Neural cell (in vitro differentiated cells): ENCODE measurements around the gene PAXIP1.

Source experiments
- EZH2 ChIP-seq: fragments of 200-600, 300-800 bp; shearing (Covaris generic), sonication (generic); IDR thresholded peaks from 2 replicates; pipeline ENCODE4 v1.6.1; 2014; ENCODE audit warnings: antibody characterized with exemption, low read length, borderline replicate concordance, mild to moderate bottlenecking; ENCODE audit not compliant: insufficient read depth, poor library complexity, severe bottlenecking
- POLR2AphosphoS5 ChIP-seq: IDR thresholded peaks from 2 replicates; pipeline ENCODE4 v1.6.1; 2012
- RAD21 ChIP-seq: fragments of 450-650 bp; conservative IDR thresholded peaks from 2 replicates; pipeline ENCODE4 v1.6.1; 2014; ENCODE audit warnings: antibody characterized with exemption, mild to moderate bottlenecking, moderate library complexity
- REST ChIP-seq: IDR thresholded peaks from 2 replicates; pipeline ENCODE4 v1.6.1; 2012; ENCODE audit warnings: borderline replicate concordance
- TAF1 ChIP-seq: IDR thresholded peaks from 2 replicates; pipeline ENCODE4 v1.6.1; 2012; ENCODE audit warnings: low read depth
- TF ChIP-seq, protein P1 (sequence below): fragments of 450-650 bp; IDR thresholded peaks from 2 replicates; pipeline ENCODE4 v1.5.1; 2014; ENCODE audit warnings: antibody characterized with exemption, mild to moderate bottlenecking, moderate library complexity; ENCODE audit not compliant: poor library complexity, severe bottlenecking

DNA sequence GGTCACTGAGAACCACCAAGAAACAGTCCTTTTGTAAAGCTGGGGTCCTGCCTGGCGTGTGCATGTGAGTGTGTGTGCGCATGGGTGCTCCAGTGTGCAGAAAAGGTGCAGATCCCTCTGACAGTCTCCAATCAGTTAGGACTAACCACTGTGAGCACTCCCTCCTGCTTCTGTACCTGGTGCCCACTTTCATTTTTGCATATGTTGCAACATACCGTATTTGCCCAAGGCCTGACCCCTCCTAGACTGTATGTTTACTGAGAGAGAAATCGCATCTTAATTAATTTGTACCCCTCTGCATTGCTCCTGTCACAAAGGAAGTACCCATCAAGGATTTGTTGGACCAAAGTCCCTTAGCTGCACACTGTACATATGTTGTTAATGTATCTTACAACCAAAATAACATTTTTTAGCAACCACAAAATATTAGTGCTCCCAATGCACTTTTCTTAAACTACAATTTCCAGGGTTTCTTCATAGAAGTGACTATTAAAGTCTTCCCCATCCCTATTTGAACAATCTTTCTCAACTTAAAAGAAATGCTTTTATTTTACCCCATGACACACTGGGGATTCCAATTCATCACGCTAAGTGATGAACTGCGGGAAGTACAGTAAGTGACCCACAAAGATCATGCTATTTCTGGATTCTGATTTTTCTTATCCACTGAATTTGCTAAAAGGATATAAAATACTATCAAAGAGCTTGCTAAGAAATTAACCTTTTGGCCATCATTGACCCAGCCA lies 16.6 kb downstream of the PAXIP1 start:
- no peak for TF ChIP-seq POLR2AphosphoS5
- no peak for TF ChIP-seq EZH2
- TF ChIP-seq, protein P1, sequence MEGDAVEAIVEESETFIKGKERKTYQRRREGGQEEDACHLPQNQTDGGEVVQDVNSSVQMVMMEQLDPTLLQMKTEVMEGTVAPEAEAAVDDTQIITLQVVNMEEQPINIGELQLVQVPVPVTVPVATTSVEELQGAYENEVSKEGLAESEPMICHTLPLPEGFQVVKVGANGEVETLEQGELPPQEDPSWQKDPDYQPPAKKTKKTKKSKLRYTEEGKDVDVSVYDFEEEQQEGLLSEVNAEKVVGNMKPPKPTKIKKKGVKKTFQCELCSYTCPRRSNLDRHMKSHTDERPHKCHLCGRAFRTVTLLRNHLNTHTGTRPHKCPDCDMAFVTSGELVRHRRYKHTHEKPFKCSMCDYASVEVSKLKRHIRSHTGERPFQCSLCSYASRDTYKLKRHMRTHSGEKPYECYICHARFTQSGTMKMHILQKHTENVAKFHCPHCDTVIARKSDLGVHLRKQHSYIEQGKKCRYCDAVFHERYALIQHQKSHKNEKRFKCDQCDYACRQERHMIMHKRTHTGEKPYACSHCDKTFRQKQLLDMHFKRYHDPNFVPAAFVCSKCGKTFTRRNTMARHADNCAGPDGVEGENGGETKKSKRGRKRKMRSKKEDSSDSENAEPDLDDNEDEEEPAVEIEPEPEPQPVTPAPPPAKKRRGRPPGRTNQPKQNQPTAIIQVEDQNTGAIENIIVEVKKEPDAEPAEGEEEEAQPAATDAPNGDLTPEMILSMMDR, result no peak
- TF ChIP-seq RAD21, result no peak
- TF ChIP-seq TAF1, result no peak
- no peak for TF ChIP-seq REST
